Smooth muscle cell (in vitro differentiated cells): ENCODE data around the gene THRAP3. TPM values are rescaled to one million over a fixed set of nuclear protein-coding genes. Genes with fewer than 3 reads are reported as not detected.

Source experiments
- DNase-seq: peaks from one replicate; lab custom pipeline; 2025; ENCODE audit not compliant: unreplicated experiment; lab: John Stamatoyannopoulos, UW
- H2AFZ ChIP-seq: fragments of 200-600 bp; sonication (generic); 2 replicates; pipeline ENCODE4 v1.6.0; 2016; ENCODE audit warnings: antibody characterized with exemption, low read depth, mild to moderate bottlenecking
- H3F3A ChIP-seq: fragments of 200-600 bp; sonication (generic); 2 replicates; pipeline ENCODE4 v1.6.0; 2017; ENCODE audit warnings: antibody characterized with exemption, low read depth
- H3K27ac ChIP-seq: fragments of 200-600 bp; sonication (generic); 2 replicates; pipeline ENCODE4 v1.5.1; 2016; ENCODE audit warnings: low read depth, mild to moderate bottlenecking
- H3K27me3 ChIP-seq: fragments of 200-600 bp; sonication (generic); 2 replicates; pipeline ENCODE4 v1.6.1; 2016; ENCODE audit warnings: low read depth, mild to moderate bottlenecking
- H3K36me3 ChIP-seq: fragments of 200-600 bp; sonication (generic); 2 replicates; pipeline ENCODE4 v1.5.1; 2016; ENCODE audit warnings: low read depth
- H3K4me1 ChIP-seq: fragments of 200-600 bp; sonication (generic); 2 replicates; pipeline ENCODE4 v1.5.1; 2016; ENCODE audit warnings: low read depth
- H3K4me2 ChIP-seq: fragments of 200-600 bp; sonication (generic); 2 replicates; pipeline ENCODE4 v1.6.0; 2016; ENCODE audit warnings: mild to moderate bottlenecking
- H3K4me3 ChIP-seq: fragments of 200-600 bp; sonication (generic); 2 replicates; pipeline ENCODE4 v1.5.1; 2016; ENCODE audit warnings: mild to moderate bottlenecking
- H3K79me2 ChIP-seq: fragments of 200-600 bp; sonication (generic); 2 replicates; pipeline ENCODE4 v1.6.0; 2016; ENCODE audit warnings: low read depth, mild to moderate bottlenecking
- H3K9ac ChIP-seq: fragments of 200-600 bp; sonication (generic); 2 replicates; pipeline ENCODE4 v1.6.0; 2016; ENCODE audit warnings: low read depth
- H3K9me3 ChIP-seq: fragments of 200-600 bp; sonication (generic); replicated peaks from 2 replicates; pipeline ENCODE4 v1.5.1; 2016; ENCODE audit warnings: low read depth
- H4K20me1 ChIP-seq: fragments of 200-600 bp; sonication (generic); 2 replicates; pipeline ENCODE4 v1.6.0; 2016; ENCODE audit warnings: low read depth
- CTCF ChIP-seq: fragments of 200-600 bp; sonication (generic); IDR thresholded peaks from 2 replicates; pipeline ENCODE4 v1.5.1; 2017; ENCODE audit warnings: borderline replicate concordance, mild to moderate bottlenecking, antibody characterized with exemption; ENCODE audit not compliant: insufficient read depth, poor library complexity, severe bottlenecking
- WGBS: methylation state at CpG from one replicate; pipeline ENCODE4 v1.1.7; 2016; ENCODE audit warnings: low lambda C conversion rate; 5-methylcytosine and 5-hydroxymethylcytosine counted together
- polyA plus RNA-seq: library from polyadenylated mRNA; unstranded; fragments of >200 nt; fragmentation: Nextera tagmentation; extraction: Ambion mirVana; gene quantifications from 2 replicates; pipeline ENCODE4 v1.2.1, GENCODE V29; 2016
- total RNA-seq: library from RNA; depleted of rRNA; stranded (reverse); fragments of >200 nt; gene quantifications from 2 replicates; pipeline ENCODE4 v1.2.3, GENCODE V29; 2014

Gene THRAP3
- total and polyA plus RNA-seq, 2 experiments from 2014 or later: 45.1 to 60.5 TPM

DNA sequence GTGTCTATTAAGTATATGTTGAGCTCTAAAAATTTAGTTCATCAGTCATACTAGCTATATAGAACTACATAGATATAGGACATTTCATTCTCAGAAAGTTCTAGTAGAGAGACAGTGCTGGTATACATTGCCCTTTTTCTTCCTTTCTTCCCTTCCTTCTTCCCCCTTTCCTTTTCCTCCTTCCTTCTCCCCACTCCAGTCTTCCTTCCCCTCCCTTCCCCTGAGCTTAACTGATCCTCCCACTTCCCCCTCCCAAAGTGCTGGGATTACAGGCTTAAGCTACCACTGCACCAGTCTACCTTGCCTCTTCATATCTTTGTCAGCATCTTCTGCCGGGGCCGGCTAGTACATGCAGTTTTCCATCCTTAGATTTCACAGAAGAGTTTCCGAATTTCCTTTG is 12.1 kb downstream of the THRAP3 start:
- H4K20me1 ChIP-seq: peaks cover 100% of the 10 kb centered on the region
- no peak overlapping the region for H2AFZ ChIP-seq
- 75% methylated on average over 3 of the region's 3 CpGs for WGBS
- H3K4me2 ChIP-seq: no peak overlapping the region
- DNase-seq: no peak
- H3K36me3 ChIP-seq: no peaks in the 10 kb centered on the region
- H3K27me3 ChIP-seq: no peaks in the 10 kb centered on the region
- no peak overlapping the region for H3K9ac ChIP-seq
- H3F3A ChIP-seq: peaks cover 7% of the 10 kb centered on the region
- no peaks in the 10 kb centered on the region for H3K9me3 ChIP-seq
- no peak overlapping the region for H3K4me3 ChIP-seq
- peaks cover 13% of the 10 kb centered on the region for H3K4me1 ChIP-seq
- peak overlapping the region; percentile 44 for H3K27ac ChIP-seq
- TF ChIP-seq CTCF: no peak
- H3K79me2 ChIP-seq: peaks cover 100% of the 10 kb centered on the region

- Histone ChIP-seq H3K79me2 (peaks cover 97% of the 10 kb centered on the region), H2AFZ (no peak overlapping the region), H3K4me3 (no peak overlapping the region), H3K4me2 (peak overlapping the region; percentile 0), H3K4me1 (peaks cover 13% of the 10 kb centered on the region), H3K27ac (peak overlapping the region; percentile 46), H3K27me3 (no peaks in the 10 kb centered on the region), H3K9me3 (no peaks in the 10 kb centered on the region), H3K36me3 (no peaks in the 10 kb centered on the region), H3K9ac (no peak overlapping the region), H3F3A (peaks cover 14% of the 10 kb centered on the region), H4K20me1 (peaks cover 98% of the 10 kb centered on the region)
- no peak for DNase-seq
- 61% methylated on average over 2 of the region's 2 CpGs for WGBS
- TF ChIP-seq CTCF: no peak
Observed at GRCh38 chr1:36238433-36238832, 14.2 kb downstream of the THRAP3 start.

GRCh38 chr1:36239941-36240637 is 15.8 kb downstream of the THRAP3 start:
- peaks cover 14% of the 10 kb centered on the region for H3F3A ChIP-seq
- DNase-seq: no peak
- no peaks in the 10 kb centered on the region for H3K27me3 ChIP-seq
- 74% methylated on average over 4 of the region's 4 CpGs for WGBS
- H3K4me1 ChIP-seq: peaks cover 13% of the 10 kb centered on the region
- TF ChIP-seq CTCF: no peak
- H3K36me3 ChIP-seq: no peaks in the 10 kb centered on the region
- H4K20me1 ChIP-seq: peaks cover 96% of the 10 kb centered on the region
- H3K9ac ChIP-seq: no peak overlapping the region
- H2AFZ ChIP-seq: no peak overlapping the region
- H3K4me2 ChIP-seq: no peak overlapping the region
- no peak overlapping the region for H3K4me3 ChIP-seq
- peaks cover 93% of the 10 kb centered on the region for H3K79me2 ChIP-seq
- no peaks in the 10 kb centered on the region for H3K9me3 ChIP-seq
- peak overlapping the region; percentile 42 for H3K27ac ChIP-seq

- Histone ChIP-seq H3K36me3 (no peaks in the 10 kb centered on the region), H3K27me3 (no peaks in the 10 kb centered on the region), H4K20me1 (peaks cover 94% of the 10 kb centered on the region), H3K79me2 (peaks cover 92% of the 10 kb centered on the region), H3K9me3 (no peaks in the 10 kb centered on the region), H3K27ac (peak overlapping the region; percentile 88), H3K4me1 (no peaks in the 10 kb centered on the region), H3K4me2 (no peak overlapping the region), H2AFZ (no peak overlapping the region), H3K9ac (no peak overlapping the region), H3F3A (peaks cover 22% of the 10 kb centered on the region), H3K4me3 (no peak overlapping the region)
- no peak for DNase-seq
- TF ChIP-seq CTCF: no peak
- WGBS: 92% methylated on average over 3 of the region's 3 CpGs
Observed at GRCh38 chr1:36247538-36247937, 23.3 kb downstream of the THRAP3 start.
